ENCODE data around the gene RAB27B.

Gene RAB27B

DNA sequence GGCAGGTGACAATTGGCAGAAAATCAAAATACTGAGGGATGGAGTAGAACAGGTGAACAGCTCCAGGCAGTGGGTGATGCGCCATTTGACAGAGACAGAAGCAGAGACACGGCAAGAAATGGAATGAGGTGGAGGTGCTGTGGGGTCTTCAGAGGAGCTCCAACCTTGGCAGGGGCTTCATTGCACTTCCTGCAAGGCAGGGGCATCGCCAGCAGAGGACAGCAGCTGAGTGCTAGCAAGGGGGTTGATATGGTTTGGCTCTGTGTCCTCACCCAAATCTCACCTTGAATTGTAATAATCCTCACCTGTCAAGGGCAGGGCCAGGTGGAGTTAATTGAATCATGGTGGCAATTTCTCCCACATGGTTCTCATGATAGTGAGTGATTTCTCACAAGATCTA, 88.2 kb downstream of the RAB27B start:
- DNase-seq: no peak

- DNase-seq: no peak
Measured at GRCh38 chr18:54918060-54918459, 89.8 kb downstream of the RAB27B start.

DNA sequence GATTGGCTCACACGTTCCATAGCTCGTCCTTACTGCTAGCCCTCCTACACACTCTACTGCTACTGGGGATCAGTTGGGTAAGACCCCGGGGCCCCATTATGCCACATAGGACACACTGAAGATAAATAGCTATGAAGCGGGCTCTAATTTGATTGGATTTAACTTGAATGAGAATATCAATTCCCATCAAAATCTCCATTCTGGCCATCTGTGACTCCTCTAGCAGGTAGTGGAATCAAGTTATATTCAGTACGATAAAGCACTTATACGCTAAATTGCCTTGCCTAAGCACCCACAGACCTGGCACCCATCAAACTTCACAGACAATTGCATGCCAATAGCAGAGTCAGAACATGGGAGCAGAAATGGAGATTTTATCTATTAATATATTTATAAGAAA, 91.1 kb downstream of the RAB27B start:
- DNase-seq: no peak

DNA sequence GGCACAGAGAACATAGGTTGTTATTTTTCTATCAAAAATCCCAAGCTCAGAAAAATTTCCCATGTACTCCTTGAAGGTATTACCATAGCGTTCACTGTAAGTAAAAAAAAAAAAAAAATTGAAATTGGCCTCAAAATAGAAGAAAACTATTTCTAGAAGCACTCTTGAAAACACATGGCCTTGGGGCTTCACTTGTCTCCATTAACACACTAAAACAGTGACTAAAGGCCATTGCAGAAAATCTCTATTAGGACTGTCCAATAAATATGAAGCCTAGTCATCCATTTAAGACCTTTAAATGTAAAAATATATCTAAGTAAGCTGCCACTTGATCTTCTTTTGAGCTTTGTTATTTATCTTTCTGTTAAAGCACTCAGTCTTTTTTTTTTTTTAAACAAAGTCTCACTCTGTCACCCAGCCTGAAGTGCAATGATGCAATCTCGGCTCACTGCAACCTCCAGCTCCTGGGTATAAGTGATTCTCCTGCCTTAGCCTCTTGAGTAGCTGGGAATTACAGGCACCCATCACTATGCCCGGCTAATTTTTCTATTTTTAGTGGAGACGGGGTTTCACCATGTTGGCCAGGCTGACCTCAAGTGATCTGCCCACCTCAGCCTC, 95.2 kb downstream of the RAB27B start:
- DNase-seq: no peak

DNA sequence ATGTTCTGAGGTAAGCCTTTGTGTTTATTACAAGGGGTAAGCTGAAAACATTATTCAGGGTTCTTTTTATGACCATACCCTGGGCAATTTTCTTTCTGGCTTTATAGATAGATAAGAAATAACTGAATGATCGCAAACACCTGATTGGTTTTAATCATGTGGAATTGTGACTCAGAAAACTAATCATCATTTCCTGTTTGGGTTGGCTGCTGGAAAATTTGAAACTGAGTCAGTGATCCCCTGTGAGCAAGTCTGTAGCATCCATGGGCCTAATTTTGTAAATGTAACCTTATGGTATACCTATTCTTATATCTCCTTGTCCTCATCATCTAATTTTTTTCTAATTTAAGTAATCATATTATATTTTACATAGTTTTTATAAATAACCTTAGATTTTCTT, 96.7 kb downstream of the RAB27B start:
- DNase-seq: no peak

GRCh38 chr18:54926593-54927325, 98.5 kb downstream of the RAB27B start:
- DNase-seq: no peak

- no peak for DNase-seq
Measured at GRCh38 chr18:54928236-54928635, 100.0 kb downstream of the RAB27B start.

DNA sequence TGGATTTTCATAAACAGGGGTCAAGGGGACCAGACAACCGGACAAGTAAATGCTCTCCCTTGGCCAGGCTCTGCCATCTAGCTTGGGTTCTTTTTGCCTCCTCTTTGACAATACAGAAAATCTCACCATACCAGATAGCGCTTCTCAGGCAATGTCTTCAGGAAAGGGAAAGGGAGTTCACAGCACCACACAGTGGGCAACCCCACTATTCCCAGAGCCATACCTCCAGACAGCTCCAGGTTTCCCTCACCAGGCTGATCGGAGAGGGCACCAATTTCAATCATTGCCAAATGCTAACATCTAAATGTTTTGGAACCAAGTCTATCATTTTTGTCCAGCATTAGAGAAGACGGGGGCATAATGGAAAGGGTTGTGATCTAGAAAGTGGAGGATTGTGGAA, 102.9 kb downstream of the RAB27B start:
- no peak for DNase-seq

DNA sequence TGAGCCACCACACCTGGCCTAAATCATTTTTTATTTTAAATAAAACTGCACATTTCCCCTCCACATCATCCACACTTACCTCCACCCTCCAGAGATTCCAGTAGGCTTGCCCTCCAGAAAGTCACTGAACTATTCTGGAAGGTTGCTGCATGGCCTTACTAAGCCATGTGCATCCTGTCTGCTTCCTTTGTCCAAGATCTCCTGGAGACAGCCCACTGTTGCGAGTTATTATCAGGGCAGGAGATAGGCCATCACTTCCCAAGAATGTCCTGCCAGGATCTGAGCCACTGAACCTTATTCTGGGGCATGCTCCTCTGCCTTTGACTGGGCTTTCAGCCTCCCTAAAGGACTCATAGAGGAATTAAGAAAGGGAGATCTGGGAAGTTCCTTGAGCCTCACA, 104.2 kb downstream of the RAB27B start:
- no peak for DNase-seq

GRCh38 chr18:54938506-54938905, 110.2 kb downstream of the RAB27B start:
- no peak for DNase-seq

DNA sequence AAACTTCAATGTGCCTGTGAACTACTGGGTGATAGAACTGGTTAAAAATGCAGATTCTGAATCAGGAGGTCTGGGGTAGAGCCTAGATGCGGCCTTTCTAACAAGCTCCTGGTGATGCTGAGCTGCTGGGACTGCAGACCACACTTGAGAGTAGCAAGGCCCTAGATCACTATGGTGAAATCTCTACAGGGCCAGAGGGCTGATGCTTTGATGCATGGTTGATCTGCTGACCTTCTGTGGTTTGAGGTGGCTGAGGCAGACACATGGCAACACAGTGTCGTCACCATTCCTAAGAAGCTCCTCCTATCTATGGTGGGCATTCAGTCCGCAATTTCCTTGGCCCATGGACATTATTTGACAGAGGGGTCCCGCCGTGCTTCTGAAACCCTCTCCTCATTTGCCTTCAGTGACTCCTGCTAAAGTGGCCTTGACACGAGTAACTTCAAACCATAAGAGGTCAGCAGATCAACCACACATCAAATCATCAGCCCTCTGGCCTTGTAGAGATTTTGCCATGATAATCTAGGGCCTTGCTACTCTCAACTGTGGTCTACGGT, 111.2 kb downstream of the RAB27B start:
- DNase-seq: no peak

GRCh38 chr18:54942144-54942543, 113.9 kb downstream of the RAB27B start:
- no peak for DNase-seq

- no peak for DNase-seq
Measured at GRCh38 chr18:54942569-54942968, 114.3 kb downstream of the RAB27B start.
